Large intestine (tissue), 3 donors: Measurements from ENCODE around the gene DLGAP1. TPM values are rescaled to one million over a fixed set of nuclear protein-coding genes. Genes with fewer than 3 reads are reported as not detected.

Experiments
- DNase-seq, 2 donors: peaks; one replicate each; pipeline versions ENCODE4 v3.0.0 to v3.0.0-alpha.2; 2013
- H3K27ac ChIP-seq: one replicate; pipeline ENCODE4 v1.5.1; 2013; ENCODE audit warnings: low read length
- H3K27me3 ChIP-seq: 2 replicates; pipeline ENCODE4 v1.6.1; 2013; ENCODE audit warnings: low read length; ENCODE audit not compliant: control insufficient read depth, insufficient read depth
- H3K36me3 ChIP-seq: 2 replicates; pipeline ENCODE4 v1.6.1; 2013; ENCODE audit warnings: low read length; ENCODE audit not compliant: control insufficient read depth, insufficient read depth
- H3K4me1 ChIP-seq: one replicate; pipeline ENCODE4 v1.6.1; 2013; ENCODE audit warnings: low read length; ENCODE audit not compliant: control insufficient read depth, insufficient read depth
- H3K4me3 ChIP-seq: one replicate; pipeline ENCODE4 v1.5.1; 2013; ENCODE audit warnings: low read length
- H3K9me3 ChIP-seq: one replicate; pipeline ENCODE4 v1.6.1; 2013; ENCODE audit warnings: mild to moderate bottlenecking, low read depth, low read length, moderate library complexity; ENCODE audit not compliant: control insufficient read depth
- WGBS: methylation state at CpG from one replicate; pipeline ENCODE4 v1.1.5; 2013; ENCODE audit warnings: low lambda C conversion rate; ENCODE audit not compliant: insufficient coverage; 5-methylcytosine and 5-hydroxymethylcytosine counted together
- polyA plus RNA-seq: library from polyadenylated mRNA; unstranded; fragments of 120-200 nt; gene quantifications from one replicate; pipeline ENCODE4 v1.2.1, GENCODE V29; 2013

DLGAP1 gene
- polyA plus RNA-seq, 1 donor: 0.69 TPM

GRCh38 chr18:3498698-3499471 is 956.2 kb downstream of the DLGAP1 start:
- H3K4me3 ChIP-seq: peak overlapping the region; percentile 30
- no peaks in the 10 kb centered on the region for H3K9me3 ChIP-seq
- H3K27ac ChIP-seq: no peak overlapping the region
- WGBS: no CpG with 5 or more reads among the region's 58 CpGs
- H3K27me3 ChIP-seq: peaks cover 21% of the 10 kb centered on the region
- no peaks in the 10 kb centered on the region for H3K36me3 ChIP-seq
- peak in 1 of 2 donors; percentile 61 for DNase-seq
- peaks cover 6% of the 10 kb centered on the region for H3K4me1 ChIP-seq

- Histone ChIP-seq H3K4me3 (no peak overlapping the region), H3K36me3 (no peaks in the 10 kb centered on the region), H3K27ac (no peak overlapping the region), H3K27me3 (peaks cover 18% of the 10 kb centered on the region), H3K4me1 (peaks cover 13% of the 10 kb centered on the region), H3K9me3 (no peaks in the 10 kb centered on the region)
- no peak for DNase-seq
- WGBS: 83% methylated on average over 1 of the region's 7 CpGs
Measured at GRCh38 chr18:3495691-3496430, 959.2 kb downstream of the DLGAP1 start.

- Histone ChIP-seq H3K27me3 (peaks cover 9% of the 10 kb centered on the region), H3K4me1 (peaks cover 10% of the 10 kb centered on the region), H3K36me3 (no peaks in the 10 kb centered on the region), H3K27ac (no peak overlapping the region), H3K4me3 (no peak overlapping the region), H3K9me3 (no peaks in the 10 kb centered on the region)
- no CpG with 5 or more reads among the region's 5 CpGs for WGBS
- DNase-seq: peak in 1 of 2 donors; percentile 41
Measured at GRCh38 chr18:3494569-3494968, 960.5 kb downstream of the DLGAP1 start.

DNA sequence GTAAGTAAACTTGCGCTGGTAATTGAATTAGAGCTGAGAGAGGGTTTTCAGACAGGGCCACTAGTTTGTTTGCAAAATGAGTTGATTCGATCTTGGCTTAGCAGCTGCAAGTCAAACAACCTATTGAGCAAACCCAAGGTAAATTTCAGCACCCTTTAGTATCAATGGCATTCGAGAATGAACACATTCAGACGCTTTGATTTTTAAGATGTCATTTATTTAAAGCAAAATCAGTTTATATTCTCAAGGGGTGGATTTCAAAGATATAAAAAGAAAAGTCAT is 960.9 kb downstream of the DLGAP1 start:
- Histone ChIP-seq H3K4me1 (peaks cover 6% of the 10 kb centered on the region), H3K36me3 (no peaks in the 10 kb centered on the region), H3K9me3 (no peaks in the 10 kb centered on the region), H3K27me3 (peaks cover 6% of the 10 kb centered on the region), H3K27ac (no peak overlapping the region), H3K4me3 (no peak overlapping the region)
- no peak for DNase-seq
- WGBS: no CpG with 5 or more reads among the region's 4 CpGs

DNA sequence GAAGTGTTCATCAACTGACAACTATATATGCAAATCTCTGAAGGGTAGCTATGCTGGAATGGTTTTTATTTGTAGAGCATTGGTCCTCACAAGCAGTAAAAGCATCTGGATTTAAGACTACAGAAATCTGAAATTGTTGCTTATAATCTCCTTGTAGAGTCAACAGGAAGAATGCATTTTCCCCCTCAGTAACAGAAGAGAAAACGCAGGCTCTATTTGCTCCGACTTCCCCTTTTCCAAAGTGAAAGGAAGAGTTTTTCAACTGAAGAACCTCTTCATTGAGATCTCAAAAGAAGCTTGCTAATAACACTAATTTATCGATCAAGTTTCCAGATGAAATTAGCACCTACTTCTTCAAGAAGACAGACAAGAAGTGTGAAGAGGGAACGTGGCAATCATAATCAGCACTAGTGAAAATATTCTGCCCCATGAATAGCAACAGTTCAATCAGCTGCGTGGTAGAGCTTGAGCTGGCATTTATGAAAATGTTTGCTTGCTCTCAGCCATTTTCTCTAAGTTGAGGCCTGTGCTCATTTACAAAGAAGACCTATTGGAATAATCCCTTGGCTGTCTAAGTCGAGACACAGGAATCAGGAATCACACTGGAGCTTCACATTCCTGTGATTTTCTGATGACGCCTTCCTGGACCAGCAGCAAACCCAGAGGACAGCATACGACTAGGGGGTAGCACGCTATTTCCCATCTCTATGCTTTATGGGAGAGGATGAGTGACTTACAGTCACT is 961.4 kb downstream of the DLGAP1 start:
- Histone ChIP-seq H3K27ac (no peak overlapping the region), H3K27me3 (peaks cover 5% of the 10 kb centered on the region), H3K4me3 (no peak overlapping the region), H3K36me3 (no peaks in the 10 kb centered on the region), H3K9me3 (no peaks in the 10 kb centered on the region), H3K4me1 (peaks cover 6% of the 10 kb centered on the region)
- DNase-seq: no peak
- 90% methylated on average over 2 of the region's 9 CpGs for WGBS

DNA sequence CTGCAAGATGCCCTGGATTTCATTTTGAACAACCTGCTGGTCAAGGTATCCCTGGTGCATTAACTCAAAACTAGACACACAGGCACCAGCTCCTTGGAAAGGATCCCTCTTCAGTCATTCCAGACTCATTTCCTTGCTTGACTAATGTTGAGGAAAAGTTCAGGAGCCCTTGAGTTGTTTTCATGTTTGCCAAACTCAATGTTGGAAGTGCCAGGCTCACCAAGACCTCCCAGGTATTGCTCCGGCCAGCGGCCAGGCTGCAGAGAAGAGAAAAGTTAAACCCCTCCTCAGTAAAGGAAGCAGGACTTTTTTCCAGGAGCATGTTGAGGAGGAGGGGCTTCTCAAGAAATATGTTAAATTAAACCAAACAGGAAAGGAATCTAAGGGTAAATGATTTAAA is 962.4 kb downstream of the DLGAP1 start:
- no peak overlapping the region for H3K27ac ChIP-seq
- DNase-seq: no peak
- peaks cover 6% of the 10 kb centered on the region for H3K4me1 ChIP-seq
- no peak overlapping the region for H3K4me3 ChIP-seq
- H3K36me3 ChIP-seq: no peaks in the 10 kb centered on the region
- no peaks in the 10 kb centered on the region for H3K9me3 ChIP-seq
- WGBS: no CpG with 5 or more reads among the region's 2 CpGs
- H3K27me3 ChIP-seq: no peaks in the 10 kb centered on the region

GRCh38 chr18:3491981-3492555 is 963.0 kb downstream of the DLGAP1 start:
- Histone ChIP-seq H3K4me1 (peaks cover 6% of the 10 kb centered on the region), H3K9me3 (no peaks in the 10 kb centered on the region), H3K27me3 (no peaks in the 10 kb centered on the region), H3K4me3 (no peak overlapping the region), H3K27ac (peak overlapping the region; percentile 66), H3K36me3 (no peaks in the 10 kb centered on the region)
- no CpG with 5 or more reads among the region's 1 CpG for WGBS
- DNase-seq: peak in 1 of 2 donors; percentile 79

DNA sequence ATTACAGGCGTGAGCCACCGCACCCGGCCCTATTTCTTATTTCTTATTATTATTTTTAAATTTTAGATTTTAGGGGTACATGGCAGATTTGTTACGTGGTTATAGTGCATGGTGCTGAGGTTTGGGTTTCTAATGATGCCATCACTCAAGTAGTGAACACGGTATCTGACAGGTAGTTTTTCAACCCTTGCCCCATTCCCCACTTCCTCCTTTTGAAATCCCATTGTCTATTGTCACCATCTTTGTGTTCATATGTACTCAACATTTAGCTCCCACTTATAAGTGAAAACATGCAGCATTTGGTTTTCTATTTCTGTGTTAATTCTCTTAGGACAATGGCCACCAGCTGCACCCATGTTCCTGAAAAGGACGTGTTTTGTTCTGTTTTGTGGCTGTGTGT is 965.6 kb downstream of the DLGAP1 start:
- DNase-seq: no peak
- WGBS: 90% methylated on average over 2 of the region's 6 CpGs
- Histone ChIP-seq H3K4me1 (peaks cover 23% of the 10 kb centered on the region), H3K9me3 (no peaks in the 10 kb centered on the region), H3K27me3 (no peaks in the 10 kb centered on the region), H3K36me3 (no peaks in the 10 kb centered on the region), H3K27ac (no peak overlapping the region), H3K4me3 (no peak overlapping the region)

- DNase-seq: no peak
- Histone ChIP-seq H3K36me3 (no peaks in the 10 kb centered on the region), H3K27me3 (no peaks in the 10 kb centered on the region), H3K4me3 (no peak overlapping the region), H3K27ac (peak overlapping the region; percentile 54), H3K4me1 (peaks cover 30% of the 10 kb centered on the region), H3K9me3 (no peaks in the 10 kb centered on the region)
- WGBS: no CpG with 5 or more reads among the region's 7 CpGs
Measured at GRCh38 chr18:3486512-3486911, 968.6 kb downstream of the DLGAP1 start.
